ENCODE results near the gene RIF1. TPM values are rescaled to one million over a fixed set of nuclear protein-coding genes. Genes with fewer than 3 reads are reported as not detected.

Gene RIF1
- total and polyA plus RNA-seq, 10 donors: 3.4 to 47.5 (median 40.2) TPM

DNA sequence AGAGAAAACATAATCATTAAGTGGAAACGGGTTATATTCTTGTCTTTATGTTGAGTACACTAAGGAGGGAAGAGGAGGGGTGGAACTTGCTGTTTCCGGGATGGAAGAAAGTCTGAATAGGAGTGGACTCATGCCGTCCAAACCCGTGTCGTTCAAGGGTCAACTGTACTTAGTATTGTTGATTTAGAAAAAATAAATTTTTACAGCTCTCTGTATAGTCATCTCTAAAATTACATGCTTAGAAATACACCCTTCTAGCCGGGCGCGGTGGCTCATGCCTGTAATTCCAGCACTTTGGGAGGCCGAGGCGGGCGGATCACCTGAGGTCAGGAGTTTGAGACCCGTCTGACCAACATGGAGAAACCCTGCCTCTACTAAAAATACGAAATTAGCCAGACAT lies 29.4 kb downstream of the RIF1 start:
- H3K36me3 ChIP-seq: peaks cover 7 to 100% (median 83%) of the 10 kb centered on the region in 6 donors
- peaks cover 0 to 7% (median 2%) of the 10 kb centered on the region in 6 donors for H3K4me1 ChIP-seq
- no peak overlapping the region for H3K27ac ChIP-seq
- no peaks in the 10 kb centered on the region for H3K9me3 ChIP-seq
- 94 to 97% (median 95%) methylated on average over 13 of the region's 13 CpGs for WGBS, 5 donors
- no peaks in the 10 kb centered on the region for H3K27me3 ChIP-seq (replicated peaks in 1 of 7)
- no peak for DNase-seq
- TF ChIP-seq, protein P1, sequence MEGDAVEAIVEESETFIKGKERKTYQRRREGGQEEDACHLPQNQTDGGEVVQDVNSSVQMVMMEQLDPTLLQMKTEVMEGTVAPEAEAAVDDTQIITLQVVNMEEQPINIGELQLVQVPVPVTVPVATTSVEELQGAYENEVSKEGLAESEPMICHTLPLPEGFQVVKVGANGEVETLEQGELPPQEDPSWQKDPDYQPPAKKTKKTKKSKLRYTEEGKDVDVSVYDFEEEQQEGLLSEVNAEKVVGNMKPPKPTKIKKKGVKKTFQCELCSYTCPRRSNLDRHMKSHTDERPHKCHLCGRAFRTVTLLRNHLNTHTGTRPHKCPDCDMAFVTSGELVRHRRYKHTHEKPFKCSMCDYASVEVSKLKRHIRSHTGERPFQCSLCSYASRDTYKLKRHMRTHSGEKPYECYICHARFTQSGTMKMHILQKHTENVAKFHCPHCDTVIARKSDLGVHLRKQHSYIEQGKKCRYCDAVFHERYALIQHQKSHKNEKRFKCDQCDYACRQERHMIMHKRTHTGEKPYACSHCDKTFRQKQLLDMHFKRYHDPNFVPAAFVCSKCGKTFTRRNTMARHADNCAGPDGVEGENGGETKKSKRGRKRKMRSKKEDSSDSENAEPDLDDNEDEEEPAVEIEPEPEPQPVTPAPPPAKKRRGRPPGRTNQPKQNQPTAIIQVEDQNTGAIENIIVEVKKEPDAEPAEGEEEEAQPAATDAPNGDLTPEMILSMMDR (IDR thresholded peaks at IDR 0.05 in 8 of 11, conservative IDR thresholded peaks at IDR 0.05 in 3 of 11): no peak
- TF ChIP-seq POLR2A (IDR thresholded peaks at IDR 0.05): no peak
- no peak for TF ChIP-seq POLR2AphosphoS5 (IDR thresholded peaks at IDR 0.05)
- no peak overlapping the region for H3K4me3 ChIP-seq
- intact Hi-C loops (cut with DNase I; ENCODE audit: low total_unique reads): no loop called here

DNA sequence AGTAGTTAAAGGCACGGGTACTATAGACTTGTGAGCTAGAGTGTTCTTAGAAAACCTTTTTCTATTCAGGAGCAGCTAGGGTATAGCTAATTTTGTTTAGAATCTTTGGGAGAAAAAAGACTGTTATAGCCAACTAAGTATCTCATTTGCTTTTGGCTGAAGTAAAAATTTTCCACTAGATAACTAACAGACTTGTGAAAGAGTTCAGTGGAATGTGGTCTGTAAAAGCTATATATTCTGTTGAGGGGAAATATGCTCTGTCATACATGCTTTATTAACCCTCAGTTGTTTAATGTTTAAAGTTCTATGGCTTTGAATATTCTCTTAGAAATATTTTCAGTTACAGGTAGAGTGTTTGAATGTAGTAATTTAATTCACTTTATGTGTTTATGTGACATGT lies 49.7 kb downstream of the RIF1 start:
- intact Hi-C loops (cut with DNase I; ENCODE audit: low total_unique reads): no loop called here
- 87 to 100% (median 98%) methylated on average over 1 of the region's 1 CpG for WGBS, 5 donors
- H3K36me3 ChIP-seq: peaks cover 0 to 100% (median 75%) of the 10 kb centered on the region in 6 donors

DNA sequence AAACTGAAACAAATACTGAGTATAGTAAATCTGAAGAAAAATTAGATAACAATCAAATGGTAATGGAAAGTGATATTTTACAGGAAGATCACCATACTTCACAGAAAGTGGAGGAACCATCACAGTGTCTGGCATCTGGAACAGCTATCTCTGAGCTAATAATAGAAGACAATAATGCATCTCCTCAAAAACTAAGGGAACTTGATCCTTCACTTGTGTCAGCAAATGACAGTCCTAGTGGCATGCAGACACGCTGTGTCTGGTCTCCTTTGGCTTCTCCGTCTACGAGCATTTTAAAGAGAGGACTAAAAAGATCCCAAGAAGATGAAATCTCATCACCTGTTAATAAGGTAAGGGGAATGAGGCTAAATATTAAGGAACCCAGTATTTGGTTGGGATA lies 56.1 kb downstream of the RIF1 start:
- no peak for DNase-seq
- TF ChIP-seq POLR2A (IDR thresholded peaks at IDR 0.05) (no peak), POLR2AphosphoS5 (IDR thresholded peaks at IDR 0.05) (no peak)
- TF ChIP-seq, protein P1 (IDR thresholded peaks at IDR 0.05 in 8 of 11, conservative IDR thresholded peaks at IDR 0.05 in 3 of 11): no peak
- Histone ChIP-seq H3K27ac (no peak overlapping the region), H3K27me3 (replicated peaks in 1 of 7) (no peaks in the 10 kb centered on the region), H3K36me3 (peaks cover 7 to 100% (median 81%) of the 10 kb centered on the region in 6 donors), H3K4me3 (no peak overlapping the region), H3K4me1 (no peaks in the 10 kb centered on the region), H3K9me3 (no peaks in the 10 kb centered on the region)
- intact Hi-C loops (cut with DNase I; ENCODE audit: low total_unique reads): no loop called here
- 97 to 100% (median 98%) methylated on average over 3 of the region's 3 CpGs for WGBS, 5 donors

More for the DNA sequence above, 49.7 kb downstream of the RIF1 start:
- Histone ChIP-seq H3K27ac (no peak overlapping the region), H3K4me3 (no peak overlapping the region), H3K9me3 (no peaks in the 10 kb centered on the region), H3K4me1 (no peaks in the 10 kb centered on the region), H3K27me3 (replicated peaks in 1 of 7) (no peaks in the 10 kb centered on the region)
- TF ChIP-seq POLR2A (IDR thresholded peaks at IDR 0.05) (no peak), POLR2AphosphoS5 (IDR thresholded peaks at IDR 0.05) (no peak)
- TF ChIP-seq, protein P1 (IDR thresholded peaks at IDR 0.05 in 8 of 11, conservative IDR thresholded peaks at IDR 0.05 in 3 of 11): no peak
- DNase-seq: no peak

DNA sequence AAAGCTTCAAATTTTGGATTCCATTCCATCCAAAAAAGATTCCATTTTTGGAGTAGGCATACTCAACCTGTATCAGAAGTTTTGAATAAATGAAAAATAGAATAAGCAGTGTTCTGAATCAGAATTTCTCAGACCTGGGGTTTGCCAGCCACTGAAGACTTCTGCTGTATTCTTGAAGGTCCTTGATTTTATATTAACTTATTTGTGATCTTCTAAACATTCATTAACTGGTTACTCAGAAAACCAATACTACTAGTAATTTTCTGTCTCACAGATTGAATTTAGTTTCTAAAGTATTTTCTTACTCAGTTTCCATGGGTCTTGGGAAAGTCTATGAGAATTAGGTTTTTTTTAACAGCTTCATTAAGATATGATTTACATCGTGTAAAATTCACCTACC lies 60.9 kb downstream of the RIF1 start:
- H3K36me3 ChIP-seq: peaks cover 9 to 99% (median 70%) of the 10 kb centered on the region in 6 donors
- no peaks in the 10 kb centered on the region for H3K27me3 ChIP-seq (replicated peaks in 1 of 7)
- H3K27ac ChIP-seq: no peak overlapping the region
- peaks cover 0 to 19% (median 7%) of the 10 kb centered on the region in 6 donors for H3K4me1 ChIP-seq
- TF ChIP-seq, protein P1 (IDR thresholded peaks at IDR 0.05 in 8 of 11, conservative IDR thresholded peaks at IDR 0.05 in 3 of 11): no peak
- no peak for TF ChIP-seq POLR2A (IDR thresholded peaks at IDR 0.05)
- TF ChIP-seq POLR2AphosphoS5 (IDR thresholded peaks at IDR 0.05): no peak
- intact Hi-C loops (cut with DNase I; ENCODE audit: low total_unique reads): no loop called here
- WGBS, 5 donors: 91 to 100% (median 98%) methylated on average over 1 of the region's 1 CpG
- H3K9me3 ChIP-seq: peaks cover 0 to 4% (median 0%) of the 10 kb centered on the region in 8 donors
- DNase-seq: no peak
- H3K4me3 ChIP-seq: no peak overlapping the region
